HEK293 (cell line): ENCODE results near the gene MACROD1.

Source experiments
- CTCF ChIA-PET: fragments of 350-600 bp; formaldehyde crosslinking; extraction: SDS; loops from one replicate; lab custom pipeline; 2021; ENCODE audit warnings: antibody characterized with exemption; lab: Yijun Ruan, JAX
- POLR2A ChIA-PET: fragments of 300-600 bp; formaldehyde crosslinking; extraction: SDS; loops from one replicate; lab custom pipeline; 2020; ENCODE audit warnings: antibody characterized with exemption, inconsistent platforms; lab: Yijun Ruan, JAX
- H3K27ac ChIP-seq: fragments of 200-500 bp; sonication (Bioruptor generic); 2 replicates; pipeline ENCODE4 v1.5.1; 2014; ENCODE audit warnings: low read depth, low read length, control low read depth, inconsistent platforms; ENCODE audit errors: extremely low read depth
- H3K36me3 ChIP-seq, 2 experiments: fragments of 200-500 bp in 1 of 2; sonication (Bioruptor generic) in 1 of 2; 1 replicate in 1 of 2; 2 replicates in 1 of 2; pipeline ENCODE4 v1.5.1; 2014 to 2017; ENCODE audit warnings: inconsistent platforms in 2 of 2, low read length in 2 of 2; ENCODE audit not compliant: control insufficient read depth in 2 of 2, insufficient read depth in 1 of 2
- H3K4me1 ChIP-seq: fragments of 200-500 bp; sonication (Bioruptor generic); 2 replicates; pipeline ENCODE4 v1.5.1; 2014; ENCODE audit warnings: mild to moderate bottlenecking, low read length, inconsistent platforms; ENCODE audit not compliant: control insufficient read depth, insufficient read depth
- H3K4me3 ChIP-seq: 2 replicates; pipeline ENCODE4 v1.5.1; 2011; ENCODE audit warnings: low read depth, mild to moderate bottlenecking, control low read depth, low read length, moderate library complexity
- H3K9me3 ChIP-seq: fragments of 200-500 bp; sonication (Bioruptor generic); 2 replicates; pipeline ENCODE4 v1.5.1; 2014; ENCODE audit warnings: low read depth, low read length, inconsistent platforms; ENCODE audit not compliant: control insufficient read depth, insufficient read depth
- BCL11A ChIP-seq: fragments of 450-650 bp; formaldehyde crosslinking; IDR thresholded peaks from 2 replicates; pipeline ENCODE4 v1.5.1; 2016; ENCODE audit warnings: low read depth, missing biosample characterization, missing genetic modification characterization
- BCL11B ChIP-seq: fragments of 450-650 bp; formaldehyde crosslinking; IDR thresholded peaks from 2 replicates; pipeline ENCODE4 v1.5.1; 2016; ENCODE audit warnings: low read depth, missing biosample characterization, missing genetic modification characterization
- GFI1B ChIP-seq: fragments of 450-650 bp; formaldehyde crosslinking; IDR thresholded peaks from 2 replicates; pipeline ENCODE4 v1.5.1; 2016; ENCODE audit warnings: missing biosample characterization, missing genetic modification characterization
- GLIS1 ChIP-seq: fragments of 450-650 bp; formaldehyde crosslinking; IDR thresholded peaks from 2 replicates; pipeline ENCODE4 v1.5.1; 2016; ENCODE audit warnings: missing biosample characterization, missing genetic modification characterization
- MEIS1 ChIP-seq: sonication (generic); formaldehyde crosslinking; IDR thresholded peaks from 2 replicates; pipeline ENCODE4 v1.8.1; 2022; ENCODE audit warnings: missing genetic modification reagents, mild to moderate bottlenecking, borderline replicate concordance
- REPIN1 ChIP-seq: fragments of 450-650 bp; formaldehyde crosslinking; IDR thresholded peaks from 2 replicates; pipeline ENCODE4 v1.5.1; 2017; ENCODE audit warnings: missing biosample characterization, missing genetic modification characterization, low read depth
- ZFHX2 ChIP-seq: fragments of 450-650 bp; formaldehyde crosslinking; conservative IDR thresholded peaks from 2 replicates; pipeline ENCODE4 v1.5.1; 2016; ENCODE audit warnings: missing biosample characterization, missing genetic modification characterization
- ZFP41 ChIP-seq: fragments of 450-650 bp; formaldehyde crosslinking; IDR thresholded peaks from 2 replicates; pipeline ENCODE4 v1.5.1; 2016; ENCODE audit warnings: missing biosample characterization, missing genetic modification characterization, borderline replicate concordance
- ZIC2 ChIP-seq: fragments of 450-650 bp; formaldehyde crosslinking; IDR thresholded peaks from 2 replicates; pipeline ENCODE4 v1.5.1; 2016; ENCODE audit warnings: missing biosample characterization, missing genetic modification characterization
- ZNF175 ChIP-seq: fragments of 450-650 bp; formaldehyde crosslinking; IDR thresholded peaks from 2 replicates; pipeline ENCODE4 v1.5.1; 2016; ENCODE audit warnings: missing biosample characterization, missing genetic modification characterization
- ZNF19 ChIP-seq: fragments of 450-650 bp; formaldehyde crosslinking; IDR thresholded peaks from 2 replicates; pipeline ENCODE4; 2016; ENCODE audit warnings: missing biosample characterization, missing genetic modification characterization, low read depth
- ZNF248 ChIP-seq: fragments of 450-650 bp; formaldehyde crosslinking; IDR thresholded peaks from 2 replicates; pipeline ENCODE4 v1.5.1; 2017; ENCODE audit warnings: missing biosample characterization, missing genetic modification characterization
- ZNF610 ChIP-seq: fragments of 450-650 bp; formaldehyde crosslinking; IDR thresholded peaks from 2 replicates; pipeline ENCODE4 v1.5.1; 2016; ENCODE audit warnings: missing biosample characterization, missing genetic modification characterization, borderline replicate concordance
- ZNF629 ChIP-seq: fragments of 450-650 bp; formaldehyde crosslinking; IDR thresholded peaks from 2 replicates; pipeline ENCODE4 v1.5.1; 2017; ENCODE audit warnings: missing biosample characterization, missing genetic modification characterization
- TF ChIP-seq, protein P1 (sequence below): fragments of 450-650 bp; formaldehyde crosslinking; IDR thresholded peaks from 2 replicates; pipeline ENCODE4 v1.5.1; 2016; ENCODE audit warnings: missing biosample characterization, missing genetic modification characterization, low read depth
- TF ChIP-seq, protein P2 (sequence below): fragments of 450-650 bp; formaldehyde crosslinking; IDR thresholded peaks from 2 replicates; pipeline ENCODE4 v1.5.1; 2016; ENCODE audit warnings: missing biosample characterization, missing genetic modification characterization
- TF ChIP-seq, protein P3 (sequence below): fragments of 450-650 bp; formaldehyde crosslinking; conservative IDR thresholded peaks from 2 replicates; pipeline ENCODE4 v1.5.1; 2016; ENCODE audit warnings: low read depth, missing biosample characterization, missing genetic modification characterization
- TF ChIP-seq, protein P4 (sequence below): fragments of 450-650 bp; formaldehyde crosslinking; IDR thresholded peaks from 2 replicates; pipeline ENCODE4 v1.5.1; 2016; ENCODE audit warnings: missing biosample characterization, missing genetic modification characterization

Gene MACROD1

DNA sequence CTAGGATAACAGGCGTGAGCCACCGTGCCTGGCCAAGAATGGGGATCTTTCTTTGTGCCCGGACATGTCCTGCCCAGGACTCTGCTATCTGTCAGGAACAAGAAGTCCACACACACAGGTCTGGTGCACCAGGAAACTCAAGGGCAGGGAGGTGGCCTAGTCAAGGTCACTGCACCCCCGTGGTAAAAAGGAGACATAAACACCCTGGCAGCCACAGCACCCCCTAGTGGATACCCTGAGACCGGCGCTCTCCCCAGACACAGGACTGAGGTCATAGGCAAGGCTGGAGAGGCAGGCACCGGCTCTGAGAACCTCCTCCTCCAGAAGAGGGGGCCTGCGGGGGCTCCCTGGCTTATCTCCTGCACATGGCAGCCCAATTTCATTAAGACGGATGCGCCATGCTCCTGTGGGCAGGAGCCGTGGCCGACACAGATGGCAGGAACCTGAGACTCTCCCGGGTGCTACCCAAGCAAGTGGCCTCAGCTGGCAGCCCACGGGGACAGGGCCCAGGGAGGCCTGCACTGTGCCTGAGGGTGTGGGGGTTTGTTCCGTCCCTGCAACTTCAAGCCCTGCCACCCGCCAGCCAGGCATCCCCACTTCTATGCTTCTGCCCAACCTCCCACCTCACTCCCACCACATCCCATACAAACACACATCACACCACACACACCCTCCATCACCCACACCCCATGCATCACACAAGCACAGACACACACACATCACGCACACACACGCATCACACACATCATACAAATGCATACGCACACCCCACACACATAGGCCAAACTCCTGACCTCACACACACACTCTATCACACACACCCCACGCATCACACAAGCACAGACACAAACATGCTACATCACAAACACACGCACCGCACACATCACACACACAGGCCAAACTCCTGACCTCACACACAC, 19.6 kb downstream of the MACROD1 start (continued):
- TF ChIP-seq, protein P1, sequence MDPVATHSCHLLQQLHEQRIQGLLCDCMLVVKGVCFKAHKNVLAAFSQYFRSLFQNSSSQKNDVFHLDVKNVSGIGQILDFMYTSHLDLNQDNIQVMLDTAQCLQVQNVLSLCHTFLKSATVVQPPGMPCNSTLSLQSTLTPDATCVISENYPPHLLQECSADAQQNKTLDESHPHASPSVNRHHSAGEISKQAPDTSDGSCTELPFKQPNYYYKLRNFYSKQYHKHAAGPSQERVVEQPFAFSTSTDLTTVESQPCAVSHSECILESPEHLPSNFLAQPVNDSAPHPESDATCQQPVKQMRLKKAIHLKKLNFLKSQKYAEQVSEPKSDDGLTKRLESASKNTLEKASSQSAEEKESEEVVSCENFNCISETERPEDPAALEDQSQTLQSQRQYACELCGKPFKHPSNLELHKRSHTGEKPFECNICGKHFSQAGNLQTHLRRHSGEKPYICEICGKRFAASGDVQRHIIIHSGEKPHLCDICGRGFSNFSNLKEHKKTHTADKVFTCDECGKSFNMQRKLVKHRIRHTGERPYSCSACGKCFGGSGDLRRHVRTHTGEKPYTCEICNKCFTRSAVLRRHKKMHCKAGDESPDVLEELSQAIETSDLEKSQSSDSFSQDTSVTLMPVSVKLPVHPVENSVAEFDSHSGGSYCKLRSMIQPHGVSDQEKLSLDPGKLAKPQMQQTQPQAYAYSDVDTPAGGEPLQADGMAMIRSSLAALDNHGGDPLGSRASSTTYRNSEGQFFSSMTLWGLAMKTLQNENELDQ (tag by site-specific recombination), result no peak
- TF ChIP-seq, protein P2, sequence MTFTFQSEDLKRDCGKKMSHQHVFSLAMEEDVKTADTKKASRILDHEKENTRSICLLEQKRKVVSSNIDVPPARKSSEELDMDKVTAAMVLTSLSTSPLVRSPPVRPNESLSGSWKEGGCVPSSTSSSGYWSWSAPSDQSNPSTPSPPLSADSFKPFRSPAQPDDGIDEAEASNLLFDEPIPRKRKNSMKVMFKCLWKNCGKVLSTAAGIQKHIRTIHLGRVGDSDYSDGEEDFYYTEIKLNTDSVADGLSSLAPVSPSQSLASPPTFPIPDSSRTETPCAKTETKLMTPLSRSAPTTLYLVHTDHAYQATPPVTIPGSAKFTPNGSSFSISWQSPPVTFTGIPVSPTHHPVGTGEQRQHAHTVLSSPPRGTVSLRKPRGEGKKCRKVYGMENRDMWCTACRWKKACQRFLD (tag by site-specific recombination), result no peak
- peak; percentile 99 for TF ChIP-seq ZFHX2 (tag by site-specific recombination)
- peak; percentile 39; the same call in 1 of the 2 replicates for TF ChIP-seq ZNF248 (tag by site-specific recombination)

DNA sequence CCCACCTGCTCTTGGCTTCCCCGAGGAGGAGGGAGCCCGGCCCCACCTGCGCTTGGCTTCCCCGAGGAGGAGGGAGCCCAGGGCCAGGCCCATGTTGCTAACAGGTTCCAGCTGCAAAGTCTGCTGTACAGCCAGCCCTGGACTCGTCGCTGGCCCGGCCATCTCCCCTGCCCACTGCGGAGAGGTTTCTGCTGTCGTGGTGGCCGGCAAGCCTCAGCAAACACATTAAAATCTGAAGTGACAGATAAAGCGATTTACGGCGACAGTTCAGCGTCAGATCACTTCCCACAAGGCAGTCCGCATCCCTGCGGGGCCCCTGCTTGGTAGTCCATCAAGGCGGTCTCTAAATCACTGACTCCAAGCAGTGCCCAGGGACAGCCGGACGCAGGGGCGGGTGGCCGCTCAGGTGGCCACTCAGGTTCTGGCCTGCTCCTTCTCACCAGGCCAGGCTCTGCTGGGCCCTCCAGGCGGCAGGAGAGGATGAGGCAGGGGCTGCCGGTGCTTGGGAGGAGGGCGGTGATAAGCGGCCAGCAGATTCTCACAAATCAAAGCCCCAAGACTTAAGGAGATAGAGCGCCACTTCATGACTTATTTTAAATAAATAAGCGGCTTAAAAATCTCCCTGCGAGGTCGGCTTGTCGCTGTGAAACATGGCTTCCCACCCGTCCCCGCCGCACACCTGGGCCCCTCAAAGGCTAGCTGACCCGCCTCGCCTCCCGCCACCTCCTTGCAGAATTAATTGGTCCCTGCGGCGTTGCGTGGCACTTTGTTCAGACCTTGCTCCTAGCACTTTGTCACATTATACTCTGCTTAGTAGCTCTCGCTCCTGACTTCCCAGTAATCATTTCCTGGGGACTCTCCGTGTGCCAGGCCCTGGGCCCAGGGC, 21.1 kb downstream of the MACROD1 start:
- no peaks in the 10 kb centered on the region for H3K36me3 ChIP-seq
- ChIA-PET CTCF (interaction anchor here (0.6 to 1.1 kb wide), 6 partner anchors 18 to 1800 kb away, joined by 3 to 4 read pairs (median 3); no protein-coding TSS in a partner anchor), POLR2A (interaction anchor here (0.5 kb wide), 1 partner anchor 46 kb away, joined by 5 read pairs; no protein-coding TSS in a partner anchor)
- H3K4me3 ChIP-seq, result no peak overlapping the region
- TF ChIP-seq ZIC2 (tag by site-specific recombination), result 0 out of 2 replicates have a peak, but pooled peaks have one; percentile 16
- TF ChIP-seq, protein P3, sequence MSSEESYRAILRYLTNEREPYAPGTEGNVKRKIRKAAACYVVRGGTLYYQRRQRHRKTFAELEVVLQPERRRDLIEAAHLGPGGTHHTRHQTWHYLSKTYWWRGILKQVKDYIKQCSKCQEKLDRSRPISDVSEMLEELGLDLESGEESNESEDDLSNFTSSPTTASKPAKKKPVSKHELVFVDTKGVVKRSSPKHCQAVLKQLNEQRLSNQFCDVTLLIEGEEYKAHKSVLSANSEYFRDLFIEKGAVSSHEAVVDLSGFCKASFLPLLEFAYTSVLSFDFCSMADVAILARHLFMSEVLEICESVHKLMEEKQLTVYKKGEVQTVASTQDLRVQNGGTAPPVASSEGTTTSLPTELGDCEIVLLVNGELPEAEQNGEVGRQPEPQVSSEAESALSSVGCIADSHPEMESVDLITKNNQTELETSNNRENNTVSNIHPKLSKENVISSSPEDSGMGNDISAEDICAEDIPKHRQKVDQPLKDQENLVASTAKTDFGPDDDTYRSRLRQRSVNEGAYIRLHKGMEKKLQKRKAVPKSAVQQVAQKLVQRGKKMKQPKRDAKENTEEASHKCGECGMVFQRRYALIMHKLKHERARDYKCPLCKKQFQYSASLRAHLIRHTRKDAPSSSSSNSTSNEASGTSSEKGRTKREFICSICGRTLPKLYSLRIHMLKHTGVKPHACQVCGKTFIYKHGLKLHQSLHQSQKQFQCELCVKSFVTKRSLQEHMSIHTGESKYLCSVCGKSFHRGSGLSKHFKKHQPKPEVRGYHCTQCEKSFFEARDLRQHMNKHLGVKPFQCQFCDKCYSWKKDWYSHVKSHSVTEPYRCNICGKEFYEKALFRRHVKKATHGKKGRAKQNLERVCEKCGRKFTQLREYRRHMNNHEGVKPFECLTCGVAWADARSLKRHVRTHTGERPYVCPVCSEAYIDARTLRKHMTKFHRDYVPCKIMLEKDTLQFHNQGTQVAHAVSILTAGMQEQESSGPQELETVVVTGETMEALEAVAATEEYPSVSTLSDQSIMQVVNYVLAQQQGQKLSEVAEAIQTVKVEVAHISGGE (tag by site-specific recombination), result no peak
- H3K27ac ChIP-seq, result no peak overlapping the region
- H3K9me3 ChIP-seq, result no peaks in the 10 kb centered on the region
- H3K4me1 ChIP-seq, result no peaks in the 10 kb centered on the region

DNA sequence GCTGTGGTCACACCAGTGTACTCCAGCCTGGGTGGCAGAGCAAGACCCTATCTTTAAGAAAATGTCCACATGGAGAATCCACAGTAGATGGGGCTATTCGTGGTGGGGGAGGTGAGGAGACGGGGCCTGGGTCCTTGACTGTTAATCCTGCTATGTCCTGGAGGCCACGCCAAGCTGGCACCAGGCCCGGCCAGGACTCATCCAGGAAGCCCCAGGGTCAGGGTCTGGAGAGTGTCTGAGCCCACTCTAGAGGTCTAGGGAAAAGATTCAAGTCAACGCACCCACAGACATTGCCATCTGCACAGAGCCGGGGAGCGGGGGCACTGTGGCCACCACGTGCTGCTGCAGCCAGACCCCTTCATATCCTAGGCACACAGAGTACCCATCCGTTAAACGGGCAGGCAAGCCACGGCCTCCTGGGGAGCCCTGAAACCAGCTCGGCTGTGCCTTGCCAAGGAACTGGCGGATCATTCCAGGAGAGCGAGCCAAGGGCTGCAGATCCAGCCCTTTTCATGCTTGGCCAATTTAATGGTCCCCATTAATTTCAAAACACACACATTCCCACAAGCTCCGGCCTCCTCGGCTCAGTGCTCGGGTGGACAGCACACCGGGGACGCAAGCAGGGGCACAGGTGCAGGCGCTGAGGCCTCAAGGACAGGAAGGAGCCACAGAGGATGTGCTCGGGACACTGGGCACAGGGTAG, 24.7 kb downstream of the MACROD1 start:
- Histone ChIP-seq H3K4me3 (no peak overlapping the region), H3K4me1 (no peaks in the 10 kb centered on the region), H3K36me3 (no peaks in the 10 kb centered on the region), H3K27ac (no peak overlapping the region), H3K9me3 (no peaks in the 10 kb centered on the region)
- POLR2A ChIA-PET, result no interaction called here
- CTCF ChIA-PET, result interaction anchor here (0.7 to 1.7 kb wide), 2 partner anchors 12 to 104 kb away, joined by 4 to 5 read pairs; no protein-coding TSS in a partner anchor
- TF ChIP-seq ZNF175 (tag by site-specific recombination) (no peak), ZNF610 (no peak), BCL11B (tag by site-specific recombination) (no peak), GLIS1 (tag by site-specific recombination) (no peak), REPIN1 (tag by site-specific recombination) (no peak), ZNF629 (tag by site-specific recombination) (no peak), BCL11A (tag by site-specific recombination) (no peak), MEIS1 (no peak), ZNF19 (tag by site-specific recombination) (no peak), GFI1B (tag by site-specific recombination) (no peak), ZFP41 (tag by site-specific recombination) (no peak)
- TF ChIP-seq, protein P4, sequence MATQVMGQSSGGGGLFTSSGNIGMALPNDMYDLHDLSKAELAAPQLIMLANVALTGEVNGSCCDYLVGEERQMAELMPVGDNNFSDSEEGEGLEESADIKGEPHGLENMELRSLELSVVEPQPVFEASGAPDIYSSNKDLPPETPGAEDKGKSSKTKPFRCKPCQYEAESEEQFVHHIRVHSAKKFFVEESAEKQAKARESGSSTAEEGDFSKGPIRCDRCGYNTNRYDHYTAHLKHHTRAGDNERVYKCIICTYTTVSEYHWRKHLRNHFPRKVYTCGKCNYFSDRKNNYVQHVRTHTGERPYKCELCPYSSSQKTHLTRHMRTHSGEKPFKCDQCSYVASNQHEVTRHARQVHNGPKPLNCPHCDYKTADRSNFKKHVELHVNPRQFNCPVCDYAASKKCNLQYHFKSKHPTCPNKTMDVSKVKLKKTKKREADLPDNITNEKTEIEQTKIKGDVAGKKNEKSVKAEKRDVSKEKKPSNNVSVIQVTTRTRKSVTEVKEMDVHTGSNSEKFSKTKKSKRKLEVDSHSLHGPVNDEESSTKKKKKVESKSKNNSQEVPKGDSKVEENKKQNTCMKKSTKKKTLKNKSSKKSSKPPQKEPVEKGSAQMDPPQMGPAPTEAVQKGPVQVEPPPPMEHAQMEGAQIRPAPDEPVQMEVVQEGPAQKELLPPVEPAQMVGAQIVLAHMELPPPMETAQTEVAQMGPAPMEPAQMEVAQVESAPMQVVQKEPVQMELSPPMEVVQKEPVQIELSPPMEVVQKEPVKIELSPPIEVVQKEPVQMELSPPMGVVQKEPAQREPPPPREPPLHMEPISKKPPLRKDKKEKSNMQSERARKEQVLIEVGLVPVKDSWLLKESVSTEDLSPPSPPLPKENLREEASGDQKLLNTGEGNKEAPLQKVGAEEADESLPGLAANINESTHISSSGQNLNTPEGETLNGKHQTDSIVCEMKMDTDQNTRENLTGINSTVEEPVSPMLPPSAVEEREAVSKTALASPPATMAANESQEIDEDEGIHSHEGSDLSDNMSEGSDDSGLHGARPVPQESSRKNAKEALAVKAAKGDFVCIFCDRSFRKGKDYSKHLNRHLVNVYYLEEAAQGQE (tag by site-specific recombination), result no peak
